Hepatocyte (in vitro differentiated cells): ENCODE measurements around the gene ZNF184. TPM values are rescaled to one million over a fixed set of nuclear protein-coding genes. Genes with fewer than 3 reads are reported as not detected.

Source experiments
- DNase-seq: peaks from one replicate; pipeline ENCODE4 v3.0.0-alpha.2; 2016; ENCODE audit warnings: low spot score
- H2AFZ ChIP-seq: fragments of 200-600 bp; sonication (generic); 2 replicates; pipeline ENCODE4 v1.6.0; 2016; ENCODE audit warnings: antibody characterized with exemption, mild to moderate bottlenecking
- H3K27ac ChIP-seq: fragments of 200-600 bp; sonication (generic); 2 replicates; pipeline ENCODE4 v1.5.1; 2016; ENCODE audit warnings: mild to moderate bottlenecking
- H3K27me3 ChIP-seq: fragments of 200-600 bp; sonication (generic); 2 replicates; pipeline ENCODE4 v1.6.1; 2016
- H3K36me3 ChIP-seq: fragments of 200-600 bp; sonication (generic); replicated peaks from 2 replicates; pipeline ENCODE4 v1.5.1; 2016; ENCODE audit warnings: low read depth; ENCODE audit not compliant: insufficient read depth
- H3K4me1 ChIP-seq: fragments of 200-600 bp; sonication (generic); 2 replicates; pipeline ENCODE4 v1.5.1; 2016; ENCODE audit warnings: mild to moderate bottlenecking, moderate library complexity; ENCODE audit not compliant: insufficient read depth
- H3K4me2 ChIP-seq: fragments of 200-600 bp; sonication (generic); 2 replicates; pipeline ENCODE4 v1.6.0; 2016
- H3K4me3 ChIP-seq: fragments of 200-600 bp; sonication (generic); 2 replicates; pipeline ENCODE4 v1.5.1; 2016; ENCODE audit warnings: mild to moderate bottlenecking
- H3K79me2 ChIP-seq: fragments of 200-600 bp; sonication (generic); 2 replicates; pipeline ENCODE4 v1.6.0; 2017; ENCODE audit warnings: mild to moderate bottlenecking
- H3K9me2 ChIP-seq: fragments of 200-600 bp; sonication (generic); replicated peaks from 2 replicates; pipeline ENCODE4 v1.6.0; 2017; ENCODE audit warnings: mild to moderate bottlenecking; ENCODE audit not compliant: insufficient read depth
- H3K9me3 ChIP-seq: fragments of 200-600 bp; sonication (generic); 2 replicates; pipeline ENCODE4 v1.5.1; 2016; ENCODE audit warnings: low read depth, mild to moderate bottlenecking
- H4K20me1 ChIP-seq: fragments of 200-600 bp; sonication (generic); 2 replicates; pipeline ENCODE4 v1.6.0; 2016; ENCODE audit warnings: mild to moderate bottlenecking; ENCODE audit not compliant: insufficient read depth, poor library complexity, severe bottlenecking
- EZH2 ChIP-seq: fragments of 200-600 bp; sonication (generic); IDR thresholded peaks from 2 replicates; pipeline ENCODE4 v1.6.1; 2016; ENCODE audit warnings: antibody characterized with exemption, mild to moderate bottlenecking, borderline replicate concordance
- EZH2phosphoT487 ChIP-seq: fragments of 200-600 bp; sonication (generic); IDR thresholded peaks from one replicate; pipeline ENCODE4 v1.6.1; 2018; ENCODE audit warnings: antibody characterized with exemption, mild to moderate bottlenecking, low read depth, moderate library complexity; ENCODE audit not compliant: unreplicated experiment, severe bottlenecking
- WGBS: methylation state at CpG from one replicate; pipeline ENCODE4 v1.1.6; 2016; ENCODE audit warnings: low lambda C conversion rate; ENCODE audit errors: missing lambda C conversion rate; 5-methylcytosine and 5-hydroxymethylcytosine counted together
- polyA plus RNA-seq: library from polyadenylated mRNA; unstranded; fragments of >200 nt; fragmentation: Nextera tagmentation; extraction: Ambion mirVana; gene quantifications from 2 replicates; pipeline ENCODE4 v1.2.1, GENCODE V29; 2016
- small RNA-seq: library from RNA; depleted of rRNA; stranded (forward); fragments of <200 nt; gene quantifications from one replicate; pipeline ENCODE3, GENCODE V24; 2014
- total RNA-seq: library from RNA; depleted of rRNA; stranded (reverse); fragments of >200 nt; gene quantifications from 2 replicates; pipeline ENCODE4 v1.2.3, GENCODE V29; 2014
- TF ChIP-seq, protein P1 (sequence below): fragments of 200-600 bp; sonication (generic); IDR thresholded peaks from 2 replicates; pipeline ENCODE4 v1.5.1; 2016; ENCODE audit warnings: antibody characterized with exemption, mild to moderate bottlenecking; ENCODE audit not compliant: poor library complexity

Gene ZNF184
- total and polyA plus RNA-seq, 2 experiments from 2014 or later: 5.1 to 12.3 TPM

DNA sequence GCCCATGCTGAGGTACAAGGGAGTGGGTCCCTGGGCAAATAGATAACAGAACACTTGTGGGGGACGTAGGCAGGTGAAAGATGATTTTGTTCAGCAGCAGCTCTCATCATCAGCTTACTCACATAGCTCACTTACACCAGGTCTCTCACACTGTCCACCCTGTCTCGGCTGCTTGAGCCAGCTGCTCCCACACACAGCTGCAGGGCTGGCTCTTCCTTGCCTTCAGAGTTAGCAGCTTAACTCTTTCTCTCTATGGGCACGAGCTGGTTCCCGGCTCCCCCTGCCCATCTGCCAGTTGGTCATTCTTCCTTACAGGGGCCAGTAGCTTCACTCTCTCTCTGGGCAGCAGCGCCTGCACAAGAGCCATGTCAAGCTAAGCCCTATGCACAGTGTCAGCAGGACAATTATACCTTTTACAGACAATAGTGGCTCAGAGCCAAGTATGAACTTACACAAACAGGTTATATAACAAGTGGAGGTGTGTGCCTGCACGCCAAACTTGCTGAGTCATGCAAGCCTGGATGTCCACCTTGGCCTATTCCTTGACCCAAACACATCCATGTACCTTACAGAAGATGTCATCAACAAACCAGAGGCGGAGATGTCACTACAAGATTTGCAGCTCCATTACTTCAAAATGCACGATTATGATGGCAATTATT lies 65.6 kb downstream of the ZNF184 start:
- no peaks in the 10 kb centered on the region for H3K36me3 ChIP-seq
- WGBS: 85% methylated on average over 8 of the region's 8 CpGs
- no peak overlapping the region for H2AFZ ChIP-seq
- no peaks in the 10 kb centered on the region for H4K20me1 ChIP-seq
- no peaks in the 10 kb centered on the region for H3K79me2 ChIP-seq
- H3K9me2 ChIP-seq: no peaks in the 10 kb centered on the region
- no peak overlapping the region for H3K27ac ChIP-seq
- H3K27me3 ChIP-seq: no peaks in the 10 kb centered on the region
- no peak for TF ChIP-seq EZH2phosphoT487
- TF ChIP-seq, protein P1, sequence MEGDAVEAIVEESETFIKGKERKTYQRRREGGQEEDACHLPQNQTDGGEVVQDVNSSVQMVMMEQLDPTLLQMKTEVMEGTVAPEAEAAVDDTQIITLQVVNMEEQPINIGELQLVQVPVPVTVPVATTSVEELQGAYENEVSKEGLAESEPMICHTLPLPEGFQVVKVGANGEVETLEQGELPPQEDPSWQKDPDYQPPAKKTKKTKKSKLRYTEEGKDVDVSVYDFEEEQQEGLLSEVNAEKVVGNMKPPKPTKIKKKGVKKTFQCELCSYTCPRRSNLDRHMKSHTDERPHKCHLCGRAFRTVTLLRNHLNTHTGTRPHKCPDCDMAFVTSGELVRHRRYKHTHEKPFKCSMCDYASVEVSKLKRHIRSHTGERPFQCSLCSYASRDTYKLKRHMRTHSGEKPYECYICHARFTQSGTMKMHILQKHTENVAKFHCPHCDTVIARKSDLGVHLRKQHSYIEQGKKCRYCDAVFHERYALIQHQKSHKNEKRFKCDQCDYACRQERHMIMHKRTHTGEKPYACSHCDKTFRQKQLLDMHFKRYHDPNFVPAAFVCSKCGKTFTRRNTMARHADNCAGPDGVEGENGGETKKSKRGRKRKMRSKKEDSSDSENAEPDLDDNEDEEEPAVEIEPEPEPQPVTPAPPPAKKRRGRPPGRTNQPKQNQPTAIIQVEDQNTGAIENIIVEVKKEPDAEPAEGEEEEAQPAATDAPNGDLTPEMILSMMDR: no peak
- TF ChIP-seq EZH2: no peak
- no peaks in the 10 kb centered on the region for H3K9me3 ChIP-seq
- no peak for DNase-seq
- H3K4me1 ChIP-seq: no peaks in the 10 kb centered on the region
- H3K4me2 ChIP-seq: no peak overlapping the region
- H3K4me3 ChIP-seq: no peak overlapping the region

DNA sequence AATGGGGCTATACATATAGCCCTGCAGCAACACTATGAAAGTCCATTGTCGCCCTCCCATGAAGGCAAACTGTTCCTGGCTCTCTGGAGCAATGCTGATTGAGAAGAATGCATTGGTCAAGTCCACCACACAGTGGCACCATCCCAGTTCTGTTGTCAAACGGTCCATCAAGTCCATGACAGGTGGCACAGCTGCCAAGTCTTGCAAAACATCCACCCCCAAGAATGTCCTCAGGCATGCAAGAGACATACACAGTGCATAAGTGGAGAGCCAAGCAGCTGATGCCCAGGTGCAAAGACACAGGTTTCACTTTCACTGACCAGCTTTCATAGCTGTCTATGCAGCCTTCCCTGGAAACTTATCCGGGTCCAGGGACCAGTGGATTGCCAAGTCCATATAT lies 66.8 kb downstream of the ZNF184 start:
- Histone ChIP-seq H3K79me2 (no peaks in the 10 kb centered on the region), H3K27me3 (no peaks in the 10 kb centered on the region), H3K9me2 (no peaks in the 10 kb centered on the region), H3K4me2 (no peak overlapping the region), H3K36me3 (no peaks in the 10 kb centered on the region), H3K4me3 (no peak overlapping the region), H2AFZ (no peak overlapping the region), H4K20me1 (no peaks in the 10 kb centered on the region), H3K9me3 (no peaks in the 10 kb centered on the region), H3K4me1 (no peaks in the 10 kb centered on the region), H3K27ac (no peak overlapping the region)
- no peak for DNase-seq
- TF ChIP-seq, protein P1: no peak
- no peak for TF ChIP-seq EZH2
- TF ChIP-seq EZH2phosphoT487: no peak
- WGBS: 90% methylated on average over 3 of the region's 3 CpGs

DNA sequence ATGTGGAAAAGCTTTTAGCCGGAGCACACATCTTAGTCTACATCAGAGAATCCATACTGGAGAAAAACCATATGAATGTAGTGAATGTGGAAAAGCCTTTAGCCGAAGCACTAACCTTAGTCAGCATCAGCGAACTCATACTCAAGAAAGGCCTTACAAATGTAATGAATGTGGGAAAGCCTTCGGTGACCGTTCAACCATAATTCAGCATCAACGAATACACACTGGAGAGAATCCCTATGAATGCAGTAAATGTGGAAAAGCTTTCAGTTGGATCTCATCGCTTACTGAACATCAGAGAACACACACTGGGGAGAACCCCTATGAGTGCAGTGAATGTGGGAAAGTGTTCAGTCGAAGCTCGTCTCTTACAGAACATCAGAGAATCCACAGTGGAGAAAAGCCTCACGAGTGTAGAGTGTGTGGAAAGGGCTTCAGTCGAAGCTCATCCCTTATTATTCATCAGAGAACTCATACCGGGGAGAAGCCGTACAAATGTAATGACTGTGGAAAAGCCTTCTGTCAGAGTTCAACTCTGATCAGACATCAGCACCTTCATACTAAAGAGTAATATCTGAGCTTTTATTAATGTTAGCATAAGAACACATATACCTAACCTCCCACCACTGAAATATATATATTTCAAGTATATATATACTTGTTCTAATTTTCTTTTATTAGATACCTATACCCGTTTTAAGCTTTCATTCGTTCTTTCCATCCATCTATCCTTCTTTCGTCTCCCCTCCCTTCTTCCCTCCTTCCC lies 71.8 kb downstream of the ZNF184 start:
- H3K27ac ChIP-seq: no peak overlapping the region
- peaks cover 12% of the 10 kb centered on the region for H3K9me3 ChIP-seq
- H4K20me1 ChIP-seq: no peaks in the 10 kb centered on the region
- TF ChIP-seq EZH2: no peak
- TF ChIP-seq, protein P1: no peak
- TF ChIP-seq EZH2phosphoT487: no peak
- no peaks in the 10 kb centered on the region for H3K9me2 ChIP-seq
- no peak for DNase-seq
- no peaks in the 10 kb centered on the region for H3K36me3 ChIP-seq
- H3K4me3 ChIP-seq: no peak overlapping the region
- no peak overlapping the region for H3K4me2 ChIP-seq
- H3K79me2 ChIP-seq: no peaks in the 10 kb centered on the region
- no peaks in the 10 kb centered on the region for H3K27me3 ChIP-seq
- WGBS: 96% methylated on average over 16 of the region's 16 CpGs
- no peaks in the 10 kb centered on the region for H3K4me1 ChIP-seq
- no peak overlapping the region for H2AFZ ChIP-seq

Small RNAs within 50 kb of the gene (small RNA-seq; reads per million reads assigned to genes)
- gene AL021918.1: not detected
- not detected for gene AL021918.2
- not detected for gene MCFD2P1

Other genes with a start within 250 kb of the ZNF184 start
- gene PRSS16, start 225.4 kb downstream of the ZNF184 start, total RNA-seq: 9.9 and 11.2 TPM in 2 replicates
- 11.7 and 19.4 TPM in 2 replicates for gene PRSS16, start 225.4 kb downstream of the ZNF184 start, polyA plus RNA-seq
- gene POM121L2, start 160.8 kb downstream of the ZNF184 start, total RNA-seq: 0.04 TPM in 1 of 2 replicates, not detected in the other
- gene POM121L2, start 160.8 kb downstream of the ZNF184 start, polyA plus RNA-seq: not detected in 2 replicates
- 4.1 and 4.3 TPM in 2 replicates for gene ZNF391, start 84.3 kb downstream of the ZNF184 start, total RNA-seq
- gene ZNF391, start 84.3 kb downstream of the ZNF184 start, polyA plus RNA-seq: 5.4 and 6.9 TPM in 2 replicates